ENCODE measurements around the gene RAB3B. TPM values are rescaled to one million over a fixed set of nuclear protein-coding genes. Genes with fewer than 3 reads are reported as not detected.

RAB3B gene
- polyA plus RNA-seq, 3 donors, result under 0.01 TPM; not detected in 2

DNA sequence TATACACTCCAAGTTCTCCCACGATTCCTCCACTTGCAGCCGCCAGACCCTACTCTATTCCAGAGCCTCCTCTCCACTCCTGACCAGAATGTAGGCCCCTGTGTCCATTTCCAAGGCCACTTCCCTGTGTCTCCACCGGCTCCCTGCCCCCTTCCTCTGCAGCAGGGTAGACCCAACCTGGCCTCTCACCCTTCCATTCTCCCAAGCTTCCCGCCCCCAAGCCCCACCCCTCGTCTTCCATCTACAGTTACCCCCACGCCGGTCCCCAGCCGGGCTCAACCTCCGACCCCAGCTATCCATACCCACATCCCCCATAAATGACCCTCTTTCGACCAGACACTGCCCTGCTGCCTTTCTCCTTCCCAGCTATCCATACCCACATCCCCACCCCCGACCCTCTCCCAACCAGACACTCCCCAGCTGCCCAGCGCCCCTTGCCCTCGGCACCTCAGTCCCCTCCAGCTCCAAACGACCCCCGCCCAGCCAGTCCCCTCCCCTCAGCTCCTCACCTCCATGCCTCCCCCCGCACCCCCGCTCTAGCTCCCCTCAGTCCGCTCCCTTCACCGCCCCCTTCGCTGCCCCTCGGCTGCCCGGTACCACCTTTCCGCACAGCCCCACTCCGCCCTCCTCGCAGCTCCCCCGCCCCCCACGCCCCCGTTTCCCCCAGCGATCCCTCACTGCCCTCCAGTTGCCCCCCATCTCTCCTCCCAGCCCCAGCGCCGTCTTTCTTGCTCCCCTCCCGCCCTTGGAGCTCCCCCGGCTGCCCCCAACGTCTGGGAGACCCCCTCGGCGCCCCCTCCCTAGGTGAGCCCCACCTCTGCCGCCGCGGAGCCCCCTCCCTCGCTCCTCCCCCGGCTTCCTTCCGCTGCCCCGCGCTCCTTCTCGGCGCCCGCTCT, 670 bp downstream of the RAB3B start:
- H3K27ac ChIP-seq (ENCODE audit: low read depth in 1 of 2, low read length in 2 of 2), result no peak overlapping the region
- WGBS (ENCODE audit: insufficient coverage), result 35% methylated on average over 26 of the region's 47 CpGs
- intact Hi-C loops (cut with micrococcal nuclease), result no loop called here
- H3K9ac ChIP-seq (ENCODE audit: insufficient read depth, low read length, poor library complexity, severe bottlenecking), result peak overlapping the region; percentile 36
- peaks cover 32 to 52% of the 10 kb centered on the region in 2 donors for H3K27me3 ChIP-seq (ENCODE audit: control insufficient read depth in 2 of 2, insufficient read depth in 2 of 2, low read length in 2 of 2)
- peak overlapping the region; percentile 67 for H3K4me2 ChIP-seq (replicated peaks; ENCODE audit: extremely low read depth, low read length, poor library complexity, severe bottlenecking)
- Mint-ChIP-seq H3K4me3 (peak overlapping the region in 1 of 2 donors; percentile 74), H3K27me3 (ENCODE audit: low read depth in 3 of 3) (peaks cover 42 to 61% (median 56%) of the 10 kb centered on the region in 3 donors), H3K27ac (no peak overlapping the region), H3K9me3 (peaks cover 0 to 15% (median 8%) of the 10 kb centered on the region in 7 donors), H3K36me3 (peaks cover 0 to 4% of the 10 kb centered on the region in 2 donors), H3K4me1 (peaks cover 7% of the 10 kb centered on the region)
- TF ChIP-seq, protein P1, sequence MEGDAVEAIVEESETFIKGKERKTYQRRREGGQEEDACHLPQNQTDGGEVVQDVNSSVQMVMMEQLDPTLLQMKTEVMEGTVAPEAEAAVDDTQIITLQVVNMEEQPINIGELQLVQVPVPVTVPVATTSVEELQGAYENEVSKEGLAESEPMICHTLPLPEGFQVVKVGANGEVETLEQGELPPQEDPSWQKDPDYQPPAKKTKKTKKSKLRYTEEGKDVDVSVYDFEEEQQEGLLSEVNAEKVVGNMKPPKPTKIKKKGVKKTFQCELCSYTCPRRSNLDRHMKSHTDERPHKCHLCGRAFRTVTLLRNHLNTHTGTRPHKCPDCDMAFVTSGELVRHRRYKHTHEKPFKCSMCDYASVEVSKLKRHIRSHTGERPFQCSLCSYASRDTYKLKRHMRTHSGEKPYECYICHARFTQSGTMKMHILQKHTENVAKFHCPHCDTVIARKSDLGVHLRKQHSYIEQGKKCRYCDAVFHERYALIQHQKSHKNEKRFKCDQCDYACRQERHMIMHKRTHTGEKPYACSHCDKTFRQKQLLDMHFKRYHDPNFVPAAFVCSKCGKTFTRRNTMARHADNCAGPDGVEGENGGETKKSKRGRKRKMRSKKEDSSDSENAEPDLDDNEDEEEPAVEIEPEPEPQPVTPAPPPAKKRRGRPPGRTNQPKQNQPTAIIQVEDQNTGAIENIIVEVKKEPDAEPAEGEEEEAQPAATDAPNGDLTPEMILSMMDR (IDR thresholded peaks at IDR 0.05), result no peak
- no peak for DNase-seq
- H3K4me1 ChIP-seq (ENCODE audit: control insufficient read depth in 1 of 2, insufficient read depth in 2 of 2, low read length in 2 of 2), result no peaks in the 10 kb centered on the region
- H3K4me3 ChIP-seq (replicated peaks in 1 of 3; ENCODE audit: low read depth in 2 of 3, low read length in 3 of 3), result peak overlapping the region in 2 of 3 experiments; percentile 2 to 63
- no peaks in the 10 kb centered on the region for H4K20me1 ChIP-seq (ENCODE audit: insufficient read depth, low read length)
- H3K9me3 ChIP-seq (replicated peaks in 1 of 2; ENCODE audit: control insufficient read depth in 1 of 2, insufficient read depth in 1 of 2, low read length in 2 of 2), result no peaks in the 10 kb centered on the region
- H2AFZ ChIP-seq (ENCODE audit: insufficient read depth, low read depth, low read length, poor library complexity, severe bottlenecking), result peak overlapping the region; percentile 70
- H3K36me3 ChIP-seq (replicated peaks in 1 of 2; ENCODE audit: control insufficient read depth in 1 of 2, insufficient read depth in 2 of 2, low read length in 2 of 2), result no peaks in the 10 kb centered on the region
- no peaks in the 10 kb centered on the region for H3K79me2 ChIP-seq (ENCODE audit: insufficient read depth, low read length)

- H3K27me3 Mint-ChIP-seq (ENCODE audit: low read depth in 3 of 3), result peaks cover 38 to 56% (median 47%) of the 10 kb centered on the region in 3 donors
- peaks cover 7% of the 10 kb centered on the region for H3K4me1 Mint-ChIP-seq
- H3K9me3 Mint-ChIP-seq, result peaks cover 0 to 19% (median 9%) of the 10 kb centered on the region in 7 donors
- Histone ChIP-seq H3K36me3 (replicated peaks in 1 of 2; ENCODE audit: control insufficient read depth in 1 of 2, insufficient read depth in 2 of 2, low read length in 2 of 2) (no peaks in the 10 kb centered on the region), H3K9ac (ENCODE audit: insufficient read depth, low read length, poor library complexity, severe bottlenecking) (no peak overlapping the region), H2AFZ (ENCODE audit: insufficient read depth, low read depth, low read length, poor library complexity, severe bottlenecking) (no peak overlapping the region), H3K79me2 (ENCODE audit: insufficient read depth, low read length) (no peaks in the 10 kb centered on the region), H3K27ac (ENCODE audit: low read depth in 1 of 2, low read length in 2 of 2) (no peak overlapping the region), H3K9me3 (replicated peaks in 1 of 2; ENCODE audit: control insufficient read depth in 1 of 2, insufficient read depth in 1 of 2, low read length in 2 of 2) (no peaks in the 10 kb centered on the region), H4K20me1 (ENCODE audit: insufficient read depth, low read length) (no peaks in the 10 kb centered on the region), H3K27me3 (ENCODE audit: control insufficient read depth in 2 of 2, insufficient read depth in 2 of 2, low read length in 2 of 2) (peaks cover 32 to 50% of the 10 kb centered on the region in 2 donors), H3K4me3 (replicated peaks in 1 of 3; ENCODE audit: low read depth in 2 of 3, low read length in 3 of 3) (no peak overlapping the region), H3K4me2 (replicated peaks; ENCODE audit: extremely low read depth, low read length, poor library complexity, severe bottlenecking) (no peak overlapping the region), H3K4me1 (ENCODE audit: control insufficient read depth in 1 of 2, insufficient read depth in 2 of 2, low read length in 2 of 2) (no peaks in the 10 kb centered on the region)
- peaks cover 0 to 4% of the 10 kb centered on the region in 2 donors for H3K36me3 Mint-ChIP-seq
- H3K27ac Mint-ChIP-seq, result no peak overlapping the region
- intact Hi-C loops (cut with micrococcal nuclease), result no loop called here
- no peak for DNase-seq
- no peak overlapping the region for H3K4me3 Mint-ChIP-seq
- TF ChIP-seq, protein P1 (IDR thresholded peaks at IDR 0.05), result no peak
Observed at GRCh38 chr1:51988254-51988653, 2.2 kb downstream of the RAB3B start.

All from CD14-positive monocyte (primary cell).